Lung (tissue), 12 donors: ENCODE data around the gene EXOC3L4. TPM values are rescaled to one million over a fixed set of nuclear protein-coding genes. Genes with fewer than 3 reads are reported as not detected.

Experiments
- ATAC-seq: fragments of 200-7000 bp; cut with Tn5 transposase; one replicate; pipeline ENCODE4 v1.9.1; 2020; ENCODE audit warnings: moderate number of reproducible peaks; ENCODE audit not compliant: insufficient read depth, low FRiP score
- DNase-seq, 3 donors: peaks; one replicate each; pipeline ENCODE4 v3.0.0-alpha.2; 2013 to 2017
- H3K27ac ChIP-seq, 2 donors: one replicate each; pipeline ENCODE4 v1.5.1; 2013; ENCODE audit warnings: mild to moderate bottlenecking in 2 of 2, moderate library complexity in 2 of 2, control low read depth in 1 of 2, inconsistent platforms in 1 of 2, low read depth in 1 of 2, low read length in 1 of 2
- H3K27me3 ChIP-seq, 3 donors: one replicate each; pipeline ENCODE4 v1.5.1; 2013; ENCODE audit warnings: low read length in 2 of 3; ENCODE audit not compliant: control insufficient read depth in 3 of 3, insufficient read depth in 3 of 3
- H3K36me3 ChIP-seq, 4 donors: one replicate each; pipeline ENCODE4 v1.5.1; 2013; ENCODE audit warnings: low read length in 4 of 4, mild to moderate bottlenecking in 1 of 4, moderate library complexity in 1 of 4; ENCODE audit not compliant: control insufficient read depth in 4 of 4, insufficient read depth in 4 of 4
- H3K4me1 ChIP-seq, 5 donors: one replicate each; pipeline ENCODE4 v1.5.1; 2013; ENCODE audit warnings: low read length in 5 of 5, mild to moderate bottlenecking in 2 of 5, moderate library complexity in 1 of 5; ENCODE audit not compliant: control insufficient read depth in 5 of 5, insufficient read depth in 5 of 5
- H3K4me3 ChIP-seq: one replicate; pipeline ENCODE4 v1.5.1; 2013; ENCODE audit warnings: mild to moderate bottlenecking, control low read depth, moderate library complexity
- H3K9ac ChIP-seq, 2 donors: one replicate each; pipeline ENCODE4 v1.5.1; 2013; ENCODE audit warnings: low read length in 2 of 2, control low read depth in 1 of 2; ENCODE audit not compliant: insufficient read depth in 1 of 2
- H3K9me3 ChIP-seq, 4 donors: one replicate each; pipeline ENCODE4 v1.5.1; 2013; ENCODE audit warnings: low read length in 3 of 4, mild to moderate bottlenecking in 1 of 4, moderate library complexity in 1 of 4; ENCODE audit not compliant: control insufficient read depth in 4 of 4, insufficient read depth in 3 of 4
- CTCF ChIP-seq: IDR thresholded peaks from 2 replicates; pipeline ENCODE4 v1.5.1; 2012; ENCODE audit warnings: mild to moderate bottlenecking; ENCODE audit errors: control extremely low read depth, extremely low read depth
- WGBS, 2 donors: extraction: QIAGEN DNeasy Blood & Tissue Kit; methylation state at CpG; one replicate each; pipeline ENCODE4 v1.1.7; 2013; 5-methylcytosine and 5-hydroxymethylcytosine counted together
- polyA plus RNA-seq, 2 donors: library from polyadenylated mRNA; stranded (reverse); fragments of 200-250 nt; gene quantifications; one replicate each; pipeline ENCODE4 v1.2.1, GENCODE V29; 2013
- total RNA-seq, 2 donors: library from RNA; depleted of rRNA in 1 of 2; stranded (reverse); fragments of >200 nt in 1 of 2; gene quantifications; one replicate each; pipeline ENCODE4 v1.2.1, GENCODE V29; 2014 to 2021
- donor health status: control.
- donor health status: control.
- donor health status: Bipolar disorder and iron deficiency.
- donor health status: healthy.
- donor health status: DM: yes; HTN: yes; CAD: no.

Gene EXOC3L4
- total and polyA plus RNA-seq, 4 donors = 3.0 to 4.6 (median 3.8) TPM

- Histone ChIP-seq H3K4me1 (peaks cover 0 to 6% (median 4%) of the 10 kb centered on the region in 5 donors), H3K27me3 (peaks cover 0 to 3% (median 0%) of the 10 kb centered on the region in 3 donors), H3K4me3 (no peak overlapping the region), H3K9ac (no peak overlapping the region), H3K27ac (no peak overlapping the region), H3K9me3 (no peaks in the 10 kb centered on the region), H3K36me3 (no peaks in the 10 kb centered on the region)
- WGBS, 2 donors = 61 to 67% methylated on average over 5 of the region's 5 CpGs
- no peak for TF ChIP-seq CTCF
- no peak for ATAC-seq
- no peak for DNase-seq
Measured at GRCh38 chr14:103142721-103143302, 48.3 kb downstream of the EXOC3L4 start.

GRCh38 chr14:103143506-103143905 is 49.0 kb downstream of the EXOC3L4 start:
- ATAC-seq (no peak), DNase-seq (no peak)
- peaks cover 0 to 6% (median 4%) of the 10 kb centered on the region in 5 donors for H3K4me1 ChIP-seq
- H3K27me3 ChIP-seq = peaks cover 0 to 3% (median 0%) of the 10 kb centered on the region in 3 donors
- no peak for TF ChIP-seq CTCF
- H3K27ac ChIP-seq = no peak overlapping the region
- H3K36me3 ChIP-seq = no peaks in the 10 kb centered on the region
- H3K9ac ChIP-seq = no peak overlapping the region
- H3K4me3 ChIP-seq = no peak overlapping the region
- H3K9me3 ChIP-seq = no peaks in the 10 kb centered on the region
- WGBS, 2 donors = 73 to 81% methylated on average over 6 of the region's 6 CpGs

GRCh38 chr14:103144085-103144484 is 49.6 kb downstream of the EXOC3L4 start:
- ATAC-seq (no peak), DNase-seq (peak in 2 of 3 donors; percentile 46 to 67)
- Histone ChIP-seq H3K9ac (no peak overlapping the region), H3K36me3 (no peaks in the 10 kb centered on the region), H3K9me3 (no peaks in the 10 kb centered on the region), H3K27ac (no peak overlapping the region), H3K4me3 (no peak overlapping the region), H3K27me3 (peaks cover 0 to 3% (median 0%) of the 10 kb centered on the region in 3 donors), H3K4me1 (peaks cover 0 to 4% (median 0%) of the 10 kb centered on the region in 5 donors)
- TF ChIP-seq CTCF = no peak
- WGBS, 2 donors = 74 to 78% methylated on average over 4 of the region's 4 CpGs
